Stimulated activated CD4-positive, alpha-beta T cell treated with anti-CD3 and anti-CD28 coated beads, Interleukin-2, amount 100 ng/mL, for 48 hours (primary cell): ENCODE measurements around the gene RTEL1.

Source experiments
- DNase-seq, 2 donors: peaks; one replicate each; pipeline ENCODE4 v3.0.0-alpha.2; 2020

The RTEL1 gene

GRCh38 chr20:63672666-63673065 is 14.6 kb downstream of the RTEL1 start:
- DNase-seq = no peak

- no peak for DNase-seq
These were observed 15.8 kb downstream of the RTEL1 start for GRCh38 chr20:63673951-63674350.

- no peak for DNase-seq
These were observed 17.7 kb downstream of the RTEL1 start for GRCh38 chr20:63675681-63676368.

- DNase-seq = no peak
These were observed 20.0 kb downstream of the RTEL1 start for GRCh38 chr20:63678071-63678470.

- no peak for DNase-seq
These were observed 20.8 kb downstream of the RTEL1 start for GRCh38 chr20:63678667-63679465.

- DNase-seq = no peak
These were observed 21.7 kb downstream of the RTEL1 start for GRCh38 chr20:63679799-63680305.

GRCh38 chr20:63680427-63680826 is 22.3 kb downstream of the RTEL1 start:
- no peak for DNase-seq

GRCh38 chr20:63680857-63681608 is 22.9 kb downstream of the RTEL1 start:
- no peak for DNase-seq

- DNase-seq = no peak
These were observed 23.6 kb downstream of the RTEL1 start for GRCh38 chr20:63681609-63682142.

GRCh38 chr20:63682384-63683139 is 24.4 kb downstream of the RTEL1 start:
- DNase-seq = no peak

GRCh38 chr20:63685269-63686026 is 27.3 kb downstream of the RTEL1 start:
- no peak for DNase-seq

- no peak for DNase-seq
These were observed 28.0 kb downstream of the RTEL1 start for GRCh38 chr20:63686094-63686491.

GRCh38 chr20:63686492-63687321 is 28.6 kb downstream of the RTEL1 start:
- peak in 1 of 2 donors; percentile 42 for DNase-seq

GRCh38 chr20:63687419-63688178 is 29.5 kb downstream of the RTEL1 start:
- no peak for DNase-seq

- no peak for DNase-seq
These were observed 30.3 kb downstream of the RTEL1 start for GRCh38 chr20:63688228-63689045.

- DNase-seq = no peak
These were observed 31.2 kb downstream of the RTEL1 start for GRCh38 chr20:63689046-63690002.

- no peak for DNase-seq
These were observed 32.1 kb downstream of the RTEL1 start for GRCh38 chr20:63690003-63690897.
